GM21723 (cell line): ENCODE measurements around the gene SARS2.
"Not testable (repeated sequence)": the region's sequence is repeated elsewhere in the genome, so short reads cannot be mapped to it uniquely, and the experiment has no call there.

Experiments
- ATAC-seq: cut with Tn5 transposase; IDR thresholded peaks from one replicate; pipeline ENCODE4 v1.9.1; 2021; ENCODE audit warnings: mild to moderate bottlenecking, moderate library complexity; ENCODE audit not compliant: unreplicated experiment

The SARS2 gene

DNA sequence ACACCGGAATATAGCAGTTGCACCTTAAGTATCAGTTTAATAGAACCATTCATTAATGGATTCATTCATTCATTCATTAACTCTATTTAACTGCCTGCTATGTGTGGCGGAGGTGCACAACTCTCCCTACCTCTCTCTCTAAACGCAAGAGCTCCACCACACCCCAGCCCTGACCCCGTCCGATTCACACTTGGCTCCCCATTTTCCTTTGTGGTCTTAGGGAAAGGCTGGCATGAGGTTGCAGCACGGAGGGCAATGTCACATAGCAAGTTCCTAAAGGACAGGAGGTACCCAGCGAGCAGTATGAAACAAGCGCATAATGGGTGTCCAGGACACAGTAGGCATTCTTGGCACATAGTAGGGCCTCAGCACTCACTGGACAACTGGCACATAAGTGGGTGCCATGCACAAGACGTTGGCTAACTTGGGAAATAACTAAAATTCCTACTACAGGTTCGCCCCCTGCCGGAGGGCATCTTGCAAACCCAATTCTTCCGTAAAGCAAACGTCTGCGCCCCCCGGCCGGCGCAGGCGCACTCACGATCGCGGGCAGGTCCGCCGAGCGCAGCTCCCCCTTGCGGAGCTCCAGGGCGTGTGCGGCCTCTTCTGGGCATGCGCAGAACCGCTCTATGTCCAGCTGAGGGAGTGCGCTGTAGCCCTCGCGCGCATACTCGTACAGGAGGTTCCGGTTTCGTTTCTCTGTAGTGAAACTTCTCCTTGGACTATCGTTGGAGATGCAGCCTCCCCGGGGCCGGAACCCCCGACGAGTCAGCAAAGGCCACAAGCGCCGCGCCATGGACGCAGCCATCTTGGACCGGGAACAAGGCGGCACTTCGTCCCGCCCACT is at the start of gene SARS2:
TSS of gene SARS2 (minus strand) at position 835 of the 847 bp plus-strand sequence. CDS start at position 808, 27 bp downstream.
- peak; percentile 62 for ATAC-seq

- ATAC-seq, result no peak
Observed at GRCh38 chr19:38979812-38980211, 49.2 kb upstream of the SARS2 start.

DNA sequence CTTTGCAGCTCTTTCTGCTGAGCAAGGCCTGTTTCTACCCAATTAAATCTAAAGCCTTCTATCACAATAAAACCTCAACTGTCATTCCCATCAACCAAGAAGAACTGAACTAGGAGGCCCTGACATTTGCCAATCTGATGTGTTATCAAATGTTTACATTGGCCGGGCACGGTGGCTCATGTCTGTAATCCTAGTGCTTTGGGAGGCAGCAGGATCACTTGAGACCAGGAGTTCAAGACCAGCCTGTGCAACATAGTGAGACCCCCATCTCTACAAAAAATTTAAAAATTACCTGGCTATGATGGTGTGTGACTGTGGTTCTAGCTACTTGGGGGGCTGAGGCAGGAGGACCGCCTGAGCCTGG is 47.7 kb upstream of the SARS2 start:
- ATAC-seq, result no peak

- ATAC-seq, result peak; percentile 94
Observed at GRCh38 chr19:38977445-38978325, 47.1 kb upstream of the SARS2 start.

- ATAC-seq, result no peak
Observed at GRCh38 chr19:38975861-38976271, 45.3 kb upstream of the SARS2 start.

GRCh38 chr19:38975214-38975860 is 44.8 kb upstream of the SARS2 start, which contains the start of gene FBXO17:
Gene FBXO17 (minus strand): TSS chr19:38975742. CDS start chr19:38950319, 25,423 bp downstream.
- ATAC-seq, result no peak

- ATAC-seq, result no peak
Observed at GRCh38 chr19:38974624-38975213, 44.2 kb upstream of the SARS2 start.

DNA sequence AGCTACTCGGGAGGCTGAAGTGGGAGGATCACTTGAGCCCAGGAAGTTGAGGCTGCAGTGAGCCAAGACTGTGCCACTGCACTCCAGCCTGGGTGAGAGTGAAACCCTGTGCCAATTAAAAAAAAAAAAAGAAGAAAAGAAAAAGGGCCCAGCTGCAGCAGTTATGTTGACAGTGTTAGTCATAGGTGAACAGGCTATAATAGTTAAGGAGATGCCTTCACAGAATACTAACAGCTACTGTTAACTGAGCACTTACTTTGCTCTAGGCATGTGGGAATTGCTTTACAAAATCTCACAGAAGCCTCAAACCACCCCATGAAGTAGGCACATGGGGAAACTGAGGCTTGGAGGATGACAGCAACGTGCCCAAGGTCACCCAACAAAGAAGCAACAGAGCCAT is 41.1 kb upstream of the SARS2 start:
- ATAC-seq, result no peak

- ATAC-seq, result no peak
Observed at GRCh38 chr19:38970664-38971532, 40.3 kb upstream of the SARS2 start.

DNA sequence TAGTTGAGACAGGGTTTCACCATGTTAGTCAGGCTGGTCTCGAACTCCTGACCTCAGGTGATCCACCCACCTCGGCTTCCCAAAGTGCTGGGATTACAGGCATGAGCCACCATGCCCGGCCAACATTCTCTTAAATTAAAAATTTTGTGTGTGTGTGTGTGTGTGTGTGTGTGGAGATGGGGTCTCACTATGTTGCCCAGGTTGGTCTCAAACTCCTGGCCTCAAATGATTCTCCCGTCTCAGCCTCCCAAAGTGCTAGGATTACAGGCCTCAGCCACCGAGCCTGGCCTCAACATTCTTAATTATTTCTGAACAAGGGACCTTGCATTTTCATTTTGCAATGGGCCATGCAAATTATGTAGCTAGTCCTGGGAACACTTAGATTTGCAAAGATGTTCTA is 35.6 kb upstream of the SARS2 start:
- not testable (repeated sequence) for ATAC-seq

- no peak for ATAC-seq
Observed at GRCh38 chr19:38964738-38965137, 34.2 kb upstream of the SARS2 start.

- ATAC-seq, result no peak
Observed at GRCh38 chr19:38959618-38960017, 29.1 kb upstream of the SARS2 start.

DNA sequence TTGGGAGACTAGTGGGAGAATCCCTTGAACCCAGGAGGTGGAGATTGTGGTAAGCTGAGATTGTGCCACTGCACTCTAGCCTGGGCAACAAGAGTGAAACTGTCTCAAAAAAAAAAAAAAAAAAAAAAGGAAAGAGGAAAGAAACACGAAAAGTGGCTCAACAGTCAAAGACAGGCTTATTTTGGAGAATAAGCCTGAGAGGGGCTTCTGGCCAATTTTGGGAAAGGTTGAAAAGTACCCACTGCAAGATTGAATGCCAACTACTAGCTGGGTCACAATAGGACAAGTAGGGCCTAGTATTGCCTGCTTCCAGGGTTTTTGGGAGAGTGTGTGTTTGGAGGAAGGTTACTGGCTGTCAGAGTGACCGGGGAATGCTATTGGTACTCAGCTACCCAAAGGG is 27.7 kb upstream of the SARS2 start:
- ATAC-seq, result no peak

DNA sequence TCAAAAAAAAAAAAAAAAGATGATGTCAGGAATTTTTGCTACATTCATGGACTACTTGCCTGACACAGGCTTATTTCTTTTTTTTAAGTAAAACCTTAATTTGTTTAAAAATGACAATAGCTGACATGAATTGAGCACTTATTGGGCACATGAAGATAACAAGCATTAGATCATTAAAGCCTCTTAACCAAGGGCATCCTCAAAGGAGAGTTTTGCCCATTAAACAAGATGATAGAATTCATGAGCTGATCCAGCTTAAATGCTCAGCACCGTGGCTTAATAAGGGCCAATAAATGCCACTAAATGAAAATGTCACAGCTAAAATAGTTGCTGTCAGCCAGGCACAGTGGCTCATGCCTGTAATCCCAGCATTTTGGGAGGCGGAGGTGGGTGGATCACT is 25.7 kb upstream of the SARS2 start:
- ATAC-seq, result no peak

- no peak for ATAC-seq
Observed at GRCh38 chr19:38953677-38954076, 23.1 kb upstream of the SARS2 start.

GRCh38 chr19:38952395-38953165 is 22.0 kb upstream of the SARS2 start:
- no peak for ATAC-seq

- ATAC-seq, result no peak
Observed at GRCh38 chr19:38951187-38951586, 20.6 kb upstream of the SARS2 start.

- ATAC-seq, result no peak
Observed at GRCh38 chr19:38949580-38950367, 19.2 kb upstream of the SARS2 start.
